ENCODE measurements around the gene PPP4R4.

GRCh38 chr14:94278731-94279130 is 104.6 kb downstream of the PPP4R4 start:
- TF ChIP-seq EZH2phosphoT487 (IDR thresholded peaks at IDR 0.05; ENCODE audit: low read depth) (no peak), CTCF (IDR thresholded peaks at IDR 0.05; ENCODE audit: low read depth, low read length) (no peak)

All from OCI-LY3 (cell line).